Osteoblast (primary cell): ENCODE data around the gene CGB8. TPM values are rescaled to one million over a fixed set of nuclear protein-coding genes. Genes with fewer than 3 reads are reported as not detected.

Experiments used
- DNase-seq: peaks from one replicate; pipeline ENCODE4 v3.0.0; 2011; ENCODE audit warnings: low spot score, mixed read lengths; ENCODE audit not compliant: insufficient read length; ENCODE audit errors: missing footprints
- H2AFZ ChIP-seq: 2 replicates; pipeline ENCODE4 v1.6.0; 2011; ENCODE audit warnings: mild to moderate bottlenecking, low read length
- H3K27ac ChIP-seq: 2 replicates; pipeline ENCODE4 v1.5.1; 2011; ENCODE audit warnings: mild to moderate bottlenecking, low read depth, low read length, moderate library complexity
- H3K27me3 ChIP-seq: 2 replicates; pipeline ENCODE4 v1.6.0; 2012; ENCODE audit warnings: mild to moderate bottlenecking, control low read depth, inconsistent platforms, low read length, moderate library complexity; ENCODE audit not compliant: insufficient read depth
- H3K36me3 ChIP-seq: 2 replicates; pipeline ENCODE4 v1.5.1; 2011; ENCODE audit warnings: mild to moderate bottlenecking, low read length, control low read depth, moderate library complexity; ENCODE audit not compliant: insufficient read depth
- H3K4me1 ChIP-seq: 2 replicates; pipeline ENCODE4 v1.5.1; 2011; ENCODE audit warnings: mild to moderate bottlenecking, low read length, control low read depth, moderate library complexity; ENCODE audit not compliant: insufficient read depth
- H3K4me2 ChIP-seq: 2 replicates; pipeline ENCODE4 v1.6.0; 2011; ENCODE audit warnings: mild to moderate bottlenecking, low read length; ENCODE audit not compliant: insufficient read depth
- H3K4me3 ChIP-seq: fragments of 200-600 bp; sonication (generic); 3 replicates; pipeline ENCODE4 v1.5.1; 2012; ENCODE audit warnings: mild to moderate bottlenecking, low read length, inconsistent platforms; ENCODE audit not compliant: insufficient read depth
- H3K79me2 ChIP-seq: 2 replicates; pipeline ENCODE4 v1.6.0; 2012; ENCODE audit warnings: mild to moderate bottlenecking, low read length, control low read depth, inconsistent platforms; ENCODE audit not compliant: insufficient read depth
- H3K9me3 ChIP-seq: 2 replicates; pipeline ENCODE4 v1.5.1; 2011; ENCODE audit warnings: low read depth, low read length, control low read depth
- H4K20me1 ChIP-seq: 2 replicates; pipeline ENCODE4 v1.6.0; 2012; ENCODE audit warnings: mild to moderate bottlenecking, low read length, control low read depth; ENCODE audit not compliant: insufficient read depth
- total RNA-seq: library from RNA; depleted of rRNA; stranded (reverse); fragments of >200 nt; gene quantifications from 2 replicates; pipeline ENCODE4 v1.2.3, GENCODE V29; 2012
- TF ChIP-seq, protein P1 (sequence below): IDR thresholded peaks from 2 replicates; pipeline ENCODE4 v1.5.1; 2011; ENCODE audit warnings: mild to moderate bottlenecking, low read depth, low read length, moderate library complexity; ENCODE audit errors: extremely low read depth

The CGB8 gene
- total RNA-seq, 1 donor: not detected

DNA sequence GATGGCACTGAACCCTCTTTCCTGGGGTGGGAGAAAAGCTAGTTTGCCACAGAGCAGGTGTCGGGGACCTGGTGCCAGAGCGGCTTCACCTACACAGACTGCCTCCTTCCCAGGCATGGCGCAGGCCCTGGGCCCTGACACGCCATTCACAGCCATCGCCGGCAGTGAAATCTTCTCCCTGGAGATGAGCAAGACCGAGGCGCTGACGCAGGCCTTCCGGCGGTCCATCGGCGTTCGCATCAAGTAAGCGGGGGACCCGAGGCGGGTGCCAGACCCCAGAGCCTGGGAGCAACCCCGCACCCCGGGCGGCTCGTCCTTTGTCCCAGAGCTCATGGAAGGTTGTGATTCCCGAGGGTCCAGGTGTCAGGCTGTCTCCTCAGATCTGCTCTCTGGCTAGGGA, 42.0 kb downstream of the CGB8 start:
- Histone ChIP-seq H3K9me3 (no peaks in the 10 kb centered on the region), H4K20me1 (no peaks in the 10 kb centered on the region), H3K27me3 (no peaks in the 10 kb centered on the region), H3K36me3 (peaks cover 63% of the 10 kb centered on the region), H3K4me3 (no peak overlapping the region), H3K79me2 (peaks cover 3% of the 10 kb centered on the region), H3K4me2 (no peak overlapping the region), H2AFZ (no peak overlapping the region), H3K4me1 (no peaks in the 10 kb centered on the region), H3K27ac (no peak overlapping the region)
- TF ChIP-seq, protein P1, sequence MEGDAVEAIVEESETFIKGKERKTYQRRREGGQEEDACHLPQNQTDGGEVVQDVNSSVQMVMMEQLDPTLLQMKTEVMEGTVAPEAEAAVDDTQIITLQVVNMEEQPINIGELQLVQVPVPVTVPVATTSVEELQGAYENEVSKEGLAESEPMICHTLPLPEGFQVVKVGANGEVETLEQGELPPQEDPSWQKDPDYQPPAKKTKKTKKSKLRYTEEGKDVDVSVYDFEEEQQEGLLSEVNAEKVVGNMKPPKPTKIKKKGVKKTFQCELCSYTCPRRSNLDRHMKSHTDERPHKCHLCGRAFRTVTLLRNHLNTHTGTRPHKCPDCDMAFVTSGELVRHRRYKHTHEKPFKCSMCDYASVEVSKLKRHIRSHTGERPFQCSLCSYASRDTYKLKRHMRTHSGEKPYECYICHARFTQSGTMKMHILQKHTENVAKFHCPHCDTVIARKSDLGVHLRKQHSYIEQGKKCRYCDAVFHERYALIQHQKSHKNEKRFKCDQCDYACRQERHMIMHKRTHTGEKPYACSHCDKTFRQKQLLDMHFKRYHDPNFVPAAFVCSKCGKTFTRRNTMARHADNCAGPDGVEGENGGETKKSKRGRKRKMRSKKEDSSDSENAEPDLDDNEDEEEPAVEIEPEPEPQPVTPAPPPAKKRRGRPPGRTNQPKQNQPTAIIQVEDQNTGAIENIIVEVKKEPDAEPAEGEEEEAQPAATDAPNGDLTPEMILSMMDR: no peak
- no peak for DNase-seq

GRCh38 chr19:49004964-49005614, 43.8 kb downstream of the CGB8 start:
- no peaks in the 10 kb centered on the region for H4K20me1 ChIP-seq
- H3K4me1 ChIP-seq: no peaks in the 10 kb centered on the region
- DNase-seq: peak; percentile 13
- peaks cover 3% of the 10 kb centered on the region for H3K79me2 ChIP-seq
- H3K4me2 ChIP-seq: no peak overlapping the region
- H3K27ac ChIP-seq: no peak overlapping the region
- no peak overlapping the region for H3K4me3 ChIP-seq
- no peaks in the 10 kb centered on the region for H3K27me3 ChIP-seq
- H3K9me3 ChIP-seq: no peaks in the 10 kb centered on the region
- H3K36me3 ChIP-seq: peaks cover 59% of the 10 kb centered on the region
- TF ChIP-seq, protein P1: no peak
- H2AFZ ChIP-seq: no peak overlapping the region

- H3K27ac ChIP-seq: no peak overlapping the region
- DNase-seq: peak; percentile 13
- H3K4me2 ChIP-seq: no peak overlapping the region
- no peak overlapping the region for H3K4me3 ChIP-seq
- no peak overlapping the region for H2AFZ ChIP-seq
- TF ChIP-seq, protein P1: no peak
- peaks cover 52% of the 10 kb centered on the region for H3K36me3 ChIP-seq
- no peaks in the 10 kb centered on the region for H3K27me3 ChIP-seq
- peaks cover 13% of the 10 kb centered on the region for H3K79me2 ChIP-seq
- peaks cover 9% of the 10 kb centered on the region for H4K20me1 ChIP-seq
- H3K4me1 ChIP-seq: no peaks in the 10 kb centered on the region
- no peaks in the 10 kb centered on the region for H3K9me3 ChIP-seq
These were observed 44.8 kb downstream of the CGB8 start for GRCh38 chr19:49004133-49004532.

DNA sequence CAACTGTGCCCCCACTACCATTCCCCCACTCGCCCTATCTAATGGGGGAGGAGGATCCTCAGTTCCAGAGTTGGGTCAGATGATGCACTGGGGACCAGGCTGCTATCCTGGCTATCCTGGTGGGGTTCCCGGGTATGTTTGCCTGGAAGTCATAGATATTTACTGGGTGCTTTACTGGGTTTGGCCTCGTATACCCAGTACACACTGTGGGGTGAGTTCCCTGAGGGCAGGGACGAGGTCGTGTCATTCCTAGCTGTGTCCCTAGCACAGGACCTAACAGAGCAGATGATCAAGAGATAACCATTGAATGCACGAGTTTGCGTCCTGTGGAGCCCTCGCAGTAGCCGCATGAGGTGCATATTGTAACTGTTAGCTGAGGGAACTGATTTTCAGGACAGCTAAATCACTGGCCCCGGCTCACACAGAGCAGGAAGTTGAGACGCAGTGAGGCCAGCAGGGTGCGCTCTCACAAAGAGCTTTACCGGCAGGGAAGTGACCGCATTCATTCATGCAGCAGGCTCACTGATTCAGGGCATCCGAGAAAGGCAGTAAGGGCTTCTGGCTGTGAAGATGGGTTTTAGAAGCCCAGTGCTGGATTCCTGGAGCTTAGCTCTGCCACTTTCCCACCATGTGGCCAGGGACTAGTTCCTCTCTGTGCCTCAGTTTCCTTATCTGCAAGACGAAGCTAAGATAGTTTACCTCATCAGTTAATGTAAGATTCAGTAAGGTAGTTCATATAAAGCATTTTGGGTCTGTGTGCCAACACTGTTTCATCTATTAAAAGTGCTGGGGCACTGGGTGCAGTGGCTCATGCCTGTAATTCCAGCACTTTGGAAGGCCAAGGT, 49.2 kb downstream of the CGB8 start:
- H2AFZ ChIP-seq: no peak overlapping the region
- H3K27ac ChIP-seq: no peak overlapping the region
- TF ChIP-seq, protein P1: peak; percentile 87
- H3K4me1 ChIP-seq: peaks cover 4% of the 10 kb centered on the region
- H3K4me2 ChIP-seq: no peak overlapping the region
- peaks cover 50% of the 10 kb centered on the region for H3K79me2 ChIP-seq
- peaks cover 26% of the 10 kb centered on the region for H3K36me3 ChIP-seq
- DNase-seq: peak; percentile 93
- no peaks in the 10 kb centered on the region for H3K27me3 ChIP-seq
- no peak overlapping the region for H3K4me3 ChIP-seq
- no peaks in the 10 kb centered on the region for H3K9me3 ChIP-seq
- H4K20me1 ChIP-seq: peaks cover 20% of the 10 kb centered on the region
